Urothelium cell line (cell line): ENCODE data around the gene JMJD1C.
"Not testable (repeated sequence)": the region's sequence is repeated elsewhere in the genome, so short reads cannot be mapped to it uniquely, and the experiment has no call there.

Source experiments
- DNase-seq: peaks from one replicate; pipeline ENCODE4 v3.0.0; 2011; ENCODE audit warnings: low spot score, mixed read lengths
- FAIRE-seq: peaks from 2 replicates; lab custom pipeline; 2011; peaks lifted over from hg19 to GRCh38; lab: Jason Lieb, UNC

JMJD1C gene

GRCh38 chr10:63153868-63154545, 311.8 kb downstream of the JMJD1C start:
- FAIRE-seq, DNase-seq: not testable (repeated sequence)

GRCh38 chr10:63150745-63151144, 315.0 kb downstream of the JMJD1C start:
- FAIRE-seq: no peak

DNA sequence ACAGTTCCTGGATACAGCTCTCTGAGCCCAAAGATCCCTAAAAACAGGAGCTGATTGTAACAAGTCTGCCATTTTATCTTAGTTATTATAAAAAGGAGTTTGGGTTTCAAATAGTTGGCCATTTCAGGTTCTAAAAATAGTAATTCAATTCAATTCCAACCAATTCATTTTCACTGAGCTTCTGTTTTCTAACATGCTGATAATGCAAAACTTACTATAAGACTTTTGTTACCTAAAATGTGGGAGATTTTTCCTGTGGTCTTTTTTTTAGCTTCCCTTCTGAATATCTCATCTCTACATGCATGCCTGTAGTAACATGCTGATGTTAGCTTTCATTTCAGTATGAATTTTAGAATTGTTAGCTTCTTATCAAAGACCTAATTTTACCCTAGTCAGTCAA, 319.3 kb downstream of the JMJD1C start:
- FAIRE-seq: no peak
- DNase-seq: no peak

More at GRCh38 chr10:63150745-63151144, 315.0 kb downstream of the JMJD1C start:
- no peak for DNase-seq

GRCh38 chr10:63145782-63146181, 320.0 kb downstream of the JMJD1C start:
- DNase-seq: no peak
- no peak for FAIRE-seq

DNA sequence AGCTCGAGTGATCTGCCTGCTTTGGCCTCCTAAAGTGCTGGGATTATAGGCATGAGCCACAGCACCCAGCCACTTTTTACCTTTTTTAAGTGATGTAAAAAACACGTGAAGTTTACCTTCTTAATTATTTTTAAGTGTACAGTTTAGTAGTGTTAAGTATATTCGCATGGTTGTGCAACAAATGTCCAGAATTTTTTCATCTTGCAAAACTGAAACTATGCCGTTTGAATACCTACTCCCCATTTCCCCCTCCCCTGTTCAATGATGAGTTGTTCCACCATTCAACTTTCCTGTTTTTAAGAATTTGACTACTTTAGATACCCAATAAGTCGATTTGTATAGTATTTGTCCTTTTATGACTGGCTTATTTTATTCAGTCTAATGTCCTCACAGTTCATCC, 321.8 kb downstream of the JMJD1C start:
- DNase-seq: no peak
- FAIRE-seq: no peak

- no peak for FAIRE-seq
These were observed 323.6 kb downstream of the JMJD1C start for GRCh38 chr10:63142136-63142535.

DNA sequence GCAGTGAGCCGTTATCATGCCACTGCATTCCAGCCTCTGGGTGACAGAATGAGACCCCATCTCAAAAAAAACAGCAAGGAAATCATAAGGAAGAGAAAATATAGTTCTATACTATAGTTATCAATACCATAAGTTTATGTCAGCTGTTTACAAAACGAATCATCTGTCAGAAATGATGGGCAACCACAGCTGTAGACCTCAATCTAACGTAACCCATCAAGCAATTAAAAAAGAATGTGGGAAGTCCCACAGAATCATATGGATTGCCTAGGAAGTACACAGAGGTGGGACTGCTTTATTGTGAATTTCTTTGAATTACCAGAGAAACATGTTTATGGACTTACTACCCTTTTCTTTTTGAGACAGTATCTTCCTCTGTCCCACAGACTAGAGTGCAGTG, 325.7 kb downstream of the JMJD1C start:
- no peak for FAIRE-seq

More at GRCh38 chr10:63142136-63142535, 323.6 kb downstream of the JMJD1C start:
- no peak for DNase-seq

GRCh38 chr10:63137306-63137705, 328.5 kb downstream of the JMJD1C start:
- no peak for FAIRE-seq
- no peak for DNase-seq

More for the DNA sequence above, 325.7 kb downstream of the JMJD1C start:
- DNase-seq: no peak

DNA sequence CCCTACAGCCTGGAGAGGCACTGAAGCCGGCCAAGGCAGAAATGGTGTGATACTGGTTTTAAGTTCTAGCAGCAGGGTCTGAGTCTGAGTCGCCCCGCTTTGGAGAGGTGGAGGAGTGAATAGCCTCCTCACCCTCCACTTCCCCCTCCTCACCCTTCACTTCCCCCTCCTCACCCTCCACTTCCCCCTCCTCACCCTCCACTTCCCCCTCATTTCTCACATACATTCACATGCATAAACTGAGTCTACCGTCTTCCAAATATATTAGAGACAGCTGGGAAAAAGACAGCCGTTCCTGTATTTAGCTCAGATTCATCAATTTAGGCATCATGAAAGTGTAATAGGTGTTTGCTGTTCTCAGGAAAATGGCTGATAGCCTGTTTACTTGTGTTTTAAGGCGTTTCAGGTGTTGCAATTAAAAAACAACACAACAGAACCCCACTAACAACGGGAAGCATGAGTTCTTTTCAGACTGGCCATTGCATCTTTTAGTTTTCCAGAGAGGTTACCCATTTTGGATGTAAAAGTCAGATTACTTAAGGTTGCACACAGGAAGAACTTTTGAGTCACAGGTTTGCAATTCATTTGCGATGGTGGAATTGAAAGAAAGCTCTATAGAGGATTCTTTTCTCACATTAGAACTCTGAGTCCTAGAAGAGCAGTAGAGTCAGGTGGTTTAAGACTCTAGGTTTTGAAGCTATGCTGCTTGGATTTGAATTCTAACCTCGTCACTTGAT, 331.8 kb downstream of the JMJD1C start:
- DNase-seq: no peak
- FAIRE-seq: no peak

DNA sequence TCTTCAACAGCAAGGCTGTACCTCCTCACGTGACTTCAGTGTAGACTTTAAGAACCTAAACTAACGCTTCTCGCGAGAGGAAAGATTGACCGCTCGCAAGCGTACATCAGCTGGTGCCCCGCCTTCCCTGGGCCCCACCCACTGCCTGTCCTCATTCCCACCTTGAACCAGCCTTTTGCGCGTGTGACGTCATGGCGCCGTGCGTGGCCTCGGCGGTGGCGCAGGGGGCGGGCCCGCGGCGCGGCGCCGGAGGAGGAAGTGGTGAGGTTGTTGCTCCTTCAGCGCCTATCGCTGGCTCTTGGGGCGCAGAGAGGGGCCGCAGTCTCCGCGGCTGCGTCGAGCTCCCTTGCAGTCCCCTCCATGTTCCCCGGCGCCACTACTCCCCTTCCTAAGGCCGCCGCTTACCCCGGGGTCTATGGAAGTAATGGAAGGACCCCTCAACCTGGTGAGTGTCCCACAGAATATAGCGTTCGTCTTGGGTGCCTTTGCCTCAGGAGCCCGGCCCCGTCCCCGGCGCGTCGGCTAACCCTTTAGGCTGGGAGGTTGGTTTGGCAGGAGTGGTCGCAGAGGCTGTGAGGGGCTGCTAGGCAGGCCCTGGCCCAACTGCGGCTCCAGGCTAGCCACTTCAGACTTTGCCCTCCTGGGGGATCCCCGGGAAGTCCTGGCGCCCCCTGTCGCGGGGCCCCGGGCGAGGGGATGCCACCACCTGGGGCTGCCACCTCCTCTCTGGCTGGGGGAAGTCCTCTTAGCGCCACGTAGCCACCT, 332.5 kb downstream of the JMJD1C start, which contains the start of gene NRBF2:
NRBF2 (plus strand) TSS at position 273 of the 765 bp plus-strand sequence; CDS start at position 416, 143 bp downstream.
- DNase-seq: peak; percentile 98

DNA sequence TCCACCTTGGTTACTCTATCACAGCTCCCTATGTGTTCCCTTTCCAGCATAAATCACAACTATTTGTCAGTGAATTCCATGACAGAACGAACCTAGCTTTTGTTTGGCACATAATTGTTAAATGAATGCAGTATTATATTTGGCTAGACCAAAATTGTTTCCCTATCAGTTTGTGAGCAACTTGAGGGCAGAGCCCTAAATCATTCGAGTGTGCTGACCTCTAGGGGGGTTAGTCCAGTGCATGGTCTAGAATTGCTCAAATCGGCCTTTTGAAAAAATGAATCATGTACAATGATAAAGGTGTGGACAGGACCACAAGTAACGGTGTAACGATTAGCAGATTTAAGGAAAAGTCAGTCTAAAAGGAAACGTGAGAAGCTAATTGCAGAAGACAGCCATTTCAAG, 333.1 kb downstream of the JMJD1C start:
- FAIRE-seq: no peak

More for the DNA sequence above, 332.5 kb downstream of the JMJD1C start, which contains the start of gene NRBF2:
- peak; percentile 98 for FAIRE-seq

DNA sequence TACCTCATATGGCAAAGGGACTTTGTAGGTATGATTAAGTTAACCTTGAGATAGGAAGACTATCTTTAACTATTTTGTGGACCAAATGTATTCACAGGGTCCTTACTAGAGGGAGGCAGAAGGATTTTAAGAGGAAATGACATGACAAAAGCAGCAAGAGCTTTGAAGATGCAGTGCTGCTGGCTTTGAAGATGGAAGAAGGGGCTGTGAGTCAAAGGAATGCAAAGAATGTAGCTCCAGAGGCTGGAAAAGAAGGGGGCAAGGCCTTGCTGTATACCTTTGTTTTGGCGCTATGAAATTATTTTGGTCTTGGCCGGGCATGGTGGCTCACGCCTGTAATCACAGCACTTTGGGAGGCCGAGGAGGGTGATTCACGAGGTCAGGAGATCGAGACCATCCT, 335.9 kb downstream of the JMJD1C start:
- FAIRE-seq (no peak), DNase-seq (peak; percentile 30)

More for the DNA sequence above, 333.1 kb downstream of the JMJD1C start:
- DNase-seq: no peak

- no peak for DNase-seq
- FAIRE-seq: no peak
These were observed 337.3 kb downstream of the JMJD1C start for GRCh38 chr10:63128443-63128842.

GRCh38 chr10:63125459-63125858, 340.3 kb downstream of the JMJD1C start:
- FAIRE-seq: no peak
- DNase-seq: no peak

DNA sequence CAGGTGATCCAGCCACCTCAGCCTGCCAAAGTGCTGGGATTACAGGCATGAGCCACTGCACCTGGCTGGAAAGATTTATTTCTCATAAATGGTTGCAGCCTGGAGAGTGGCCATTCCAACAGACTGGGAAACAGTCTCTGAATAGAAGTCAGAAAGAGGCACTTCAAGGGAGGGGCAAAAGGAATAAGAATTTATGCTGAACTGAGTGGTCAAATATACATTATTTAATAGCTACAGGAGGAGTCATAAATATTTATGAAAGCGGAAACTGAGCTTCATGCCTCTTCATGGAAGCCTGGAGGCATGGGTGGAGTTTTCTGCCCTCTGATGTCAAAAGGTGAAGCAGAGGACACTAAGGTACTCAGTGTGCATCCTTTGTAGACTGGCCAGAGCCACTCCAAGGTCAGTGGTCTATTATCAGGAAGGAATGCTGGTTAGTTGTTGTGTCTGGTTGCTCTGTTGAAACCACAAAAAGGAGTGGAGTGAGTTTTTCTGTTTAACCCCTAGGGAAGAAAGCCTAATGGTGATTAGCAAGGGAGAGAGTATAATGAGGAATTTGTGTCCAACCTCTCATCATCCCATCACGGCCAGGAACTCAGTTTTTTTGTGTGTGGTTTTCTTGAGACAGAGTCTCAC, 341.9 kb downstream of the JMJD1C start:
- FAIRE-seq (no peak), DNase-seq (no peak)

DNA sequence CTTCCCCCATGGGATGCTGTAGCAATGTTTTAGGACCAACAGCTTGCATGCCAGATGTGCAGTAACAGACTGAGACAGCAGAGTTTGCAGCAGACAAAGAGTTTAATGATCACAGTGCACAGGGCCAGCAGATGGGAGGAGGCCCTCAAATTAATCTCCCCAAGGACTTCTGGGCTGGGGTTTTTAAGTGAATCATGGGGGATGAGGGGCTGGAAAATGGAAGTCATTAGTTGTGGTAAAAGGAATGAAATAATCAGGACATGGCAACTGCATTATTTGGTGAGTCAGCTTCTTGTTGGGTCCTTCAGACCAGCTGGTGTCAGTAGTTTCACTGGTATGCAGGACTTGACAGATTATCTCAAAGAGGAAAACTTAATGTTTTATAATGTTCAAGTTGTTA, 345.2 kb downstream of the JMJD1C start:
- peak; percentile 78 for FAIRE-seq
- DNase-seq: no peak

DNA sequence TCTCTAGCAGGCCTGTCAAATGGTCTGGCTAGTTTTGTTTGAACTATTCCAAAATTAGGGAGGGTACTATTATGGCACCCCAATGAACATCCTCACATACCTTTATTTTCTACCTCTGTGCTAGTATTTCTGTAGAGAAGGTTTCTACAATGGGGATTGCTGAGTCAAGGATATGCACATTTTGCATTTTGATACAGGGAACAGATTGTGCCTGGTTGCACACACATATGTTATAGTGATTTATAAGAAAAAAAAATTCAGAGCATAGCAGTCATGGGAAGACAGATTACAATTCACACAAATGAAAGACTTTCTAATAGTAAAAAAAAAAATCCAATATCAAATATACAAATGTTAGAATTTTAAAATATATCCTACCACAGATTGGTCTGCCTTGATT, 346.7 kb downstream of the JMJD1C start:
- no peak for DNase-seq
- no peak for FAIRE-seq
